ENCODE results near the gene LGR5. TPM values are rescaled to one million over a fixed set of nuclear protein-coding genes. Genes with fewer than 3 reads are reported as not detected.

Gene LGR5
- total and polyA plus RNA-seq, 2 donors (not counting 1 experiment from before 2014, with no cell fraction given): not detected

DNA sequence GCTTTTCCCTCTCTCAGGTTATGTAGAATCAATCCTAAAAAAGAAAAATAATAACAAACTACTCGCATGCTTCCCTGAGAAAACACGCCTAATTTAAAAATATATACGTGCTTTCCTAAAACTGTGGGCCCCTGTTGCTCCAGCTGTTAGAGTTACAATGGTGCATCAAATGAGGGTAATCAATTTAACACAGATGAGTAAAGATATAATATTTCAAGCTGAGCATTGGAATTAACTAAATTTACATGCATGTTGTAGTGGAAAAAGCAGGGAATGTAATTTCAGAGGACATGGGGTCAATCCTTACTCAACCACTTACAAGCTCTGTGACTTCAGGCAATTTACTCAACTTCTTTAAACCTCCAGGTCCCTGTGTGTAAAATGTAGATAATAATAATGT is 22.4 kb upstream of the LGR5 start:
- no peak for DNase-seq (ENCODE audit: low read depth in 2 of 2)
- no peak overlapping the region for H3K27ac ChIP-seq (ENCODE audit: insufficient read depth, low read length)

DNA sequence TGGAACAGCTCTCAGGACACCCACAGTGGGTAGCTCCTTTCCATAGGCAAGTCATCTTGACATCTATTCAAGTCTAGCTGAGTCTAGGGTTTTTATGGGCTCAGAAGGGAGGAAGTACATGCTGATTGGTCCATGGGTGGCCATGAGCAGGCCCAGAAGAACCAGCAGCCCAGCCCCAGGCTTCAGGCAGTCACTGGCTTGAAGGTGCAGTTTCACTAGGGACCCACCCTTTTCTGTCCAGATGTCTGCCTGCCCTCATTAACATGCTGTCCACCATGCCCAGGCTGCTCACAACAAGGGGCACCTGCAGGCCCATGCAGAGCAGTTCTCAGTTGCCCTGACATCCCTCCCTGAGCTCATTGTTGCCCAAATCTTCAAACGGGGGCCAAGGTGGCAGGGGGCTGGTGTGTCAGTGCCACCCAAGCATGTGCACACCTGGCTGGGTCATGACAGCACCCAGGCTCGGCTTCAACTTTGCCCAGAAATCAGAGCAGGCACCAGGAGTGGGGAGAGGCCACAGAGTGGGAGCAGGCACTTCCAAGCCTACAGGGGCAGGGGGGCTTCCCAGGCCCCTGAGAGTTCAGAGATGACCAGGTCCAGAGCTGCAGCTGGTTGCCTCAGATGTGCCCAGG is 18.7 kb upstream of the LGR5 start:
- no peak for DNase-seq (ENCODE audit: low read depth in 2 of 2)
- Histone ChIP-seq H3K9ac (ENCODE audit: insufficient read depth, low read length) (no peak overlapping the region), H3K27ac (ENCODE audit: insufficient read depth, low read length) (no peak overlapping the region), H3K36me3 (ENCODE audit: control insufficient read depth, insufficient read depth, low read length) (no peaks in the 10 kb centered on the region), H3K4me1 (ENCODE audit: control insufficient read depth, extremely low read depth, insufficient read depth, low read length) (no peaks in the 10 kb centered on the region), H3K27me3 (ENCODE audit: control insufficient read depth, insufficient read depth, low read length) (no peaks in the 10 kb centered on the region), H3K79me2 (ENCODE audit: control insufficient read depth, insufficient read depth, low read length) (no peaks in the 10 kb centered on the region), H2AFZ (ENCODE audit: low read length) (no peak overlapping the region), H3K4me2 (ENCODE audit: extremely low read depth, insufficient read depth, low read length) (no peak overlapping the region), H3K4me3 (replicated peaks in 1 of 4; ENCODE audit: control extremely low read depth in 1 of 4, insufficient read depth in 1 of 4, low read depth in 3 of 4, low read length in 4 of 4) (no peak overlapping the region), H4K20me1 (ENCODE audit: control insufficient read depth, extremely low read depth, insufficient read depth, low read length) (no peaks in the 10 kb centered on the region), H3K9me3 (ENCODE audit: control insufficient read depth, insufficient read depth, low read depth, low read length) (no peaks in the 10 kb centered on the region)
- TF ChIP-seq, protein P1, sequence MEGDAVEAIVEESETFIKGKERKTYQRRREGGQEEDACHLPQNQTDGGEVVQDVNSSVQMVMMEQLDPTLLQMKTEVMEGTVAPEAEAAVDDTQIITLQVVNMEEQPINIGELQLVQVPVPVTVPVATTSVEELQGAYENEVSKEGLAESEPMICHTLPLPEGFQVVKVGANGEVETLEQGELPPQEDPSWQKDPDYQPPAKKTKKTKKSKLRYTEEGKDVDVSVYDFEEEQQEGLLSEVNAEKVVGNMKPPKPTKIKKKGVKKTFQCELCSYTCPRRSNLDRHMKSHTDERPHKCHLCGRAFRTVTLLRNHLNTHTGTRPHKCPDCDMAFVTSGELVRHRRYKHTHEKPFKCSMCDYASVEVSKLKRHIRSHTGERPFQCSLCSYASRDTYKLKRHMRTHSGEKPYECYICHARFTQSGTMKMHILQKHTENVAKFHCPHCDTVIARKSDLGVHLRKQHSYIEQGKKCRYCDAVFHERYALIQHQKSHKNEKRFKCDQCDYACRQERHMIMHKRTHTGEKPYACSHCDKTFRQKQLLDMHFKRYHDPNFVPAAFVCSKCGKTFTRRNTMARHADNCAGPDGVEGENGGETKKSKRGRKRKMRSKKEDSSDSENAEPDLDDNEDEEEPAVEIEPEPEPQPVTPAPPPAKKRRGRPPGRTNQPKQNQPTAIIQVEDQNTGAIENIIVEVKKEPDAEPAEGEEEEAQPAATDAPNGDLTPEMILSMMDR (conservative IDR thresholded peaks at IDR 0.05 in 1 of 2, IDR thresholded peaks at IDR 0.05 in 1 of 2; ENCODE audit: low read depth in 1 of 2, low read length in 2 of 2): no peak
- no peak for TF ChIP-seq EZH2 (IDR thresholded peaks at IDR 0.05; ENCODE audit: low read length, missing control alignments)

More for the DNA sequence above, 22.4 kb upstream of the LGR5 start:
- H3K9ac ChIP-seq (ENCODE audit: insufficient read depth, low read length): no peak overlapping the region
- H2AFZ ChIP-seq (ENCODE audit: low read length): no peak overlapping the region
- TF ChIP-seq, protein P1 (conservative IDR thresholded peaks at IDR 0.05 in 1 of 2, IDR thresholded peaks at IDR 0.05 in 1 of 2; ENCODE audit: low read depth in 1 of 2, low read length in 2 of 2): no peak
- no peak for TF ChIP-seq EZH2 (IDR thresholded peaks at IDR 0.05; ENCODE audit: low read length, missing control alignments)
- no peaks in the 10 kb centered on the region for H3K27me3 ChIP-seq (ENCODE audit: control insufficient read depth, insufficient read depth, low read length)
- no peak overlapping the region for H3K4me2 ChIP-seq (ENCODE audit: extremely low read depth, insufficient read depth, low read length)
- H3K9me3 ChIP-seq (ENCODE audit: control insufficient read depth, insufficient read depth, low read depth, low read length): no peaks in the 10 kb centered on the region
- H4K20me1 ChIP-seq (ENCODE audit: control insufficient read depth, extremely low read depth, insufficient read depth, low read length): no peaks in the 10 kb centered on the region
- H3K4me3 ChIP-seq (replicated peaks in 1 of 4; ENCODE audit: control extremely low read depth in 1 of 4, insufficient read depth in 1 of 4, low read depth in 3 of 4, low read length in 4 of 4): no peak overlapping the region
- H3K4me1 ChIP-seq (ENCODE audit: control insufficient read depth, extremely low read depth, insufficient read depth, low read length): no peaks in the 10 kb centered on the region
- no peaks in the 10 kb centered on the region for H3K36me3 ChIP-seq (ENCODE audit: control insufficient read depth, insufficient read depth, low read length)
- H3K79me2 ChIP-seq (ENCODE audit: control insufficient read depth, insufficient read depth, low read length): no peaks in the 10 kb centered on the region

DNA sequence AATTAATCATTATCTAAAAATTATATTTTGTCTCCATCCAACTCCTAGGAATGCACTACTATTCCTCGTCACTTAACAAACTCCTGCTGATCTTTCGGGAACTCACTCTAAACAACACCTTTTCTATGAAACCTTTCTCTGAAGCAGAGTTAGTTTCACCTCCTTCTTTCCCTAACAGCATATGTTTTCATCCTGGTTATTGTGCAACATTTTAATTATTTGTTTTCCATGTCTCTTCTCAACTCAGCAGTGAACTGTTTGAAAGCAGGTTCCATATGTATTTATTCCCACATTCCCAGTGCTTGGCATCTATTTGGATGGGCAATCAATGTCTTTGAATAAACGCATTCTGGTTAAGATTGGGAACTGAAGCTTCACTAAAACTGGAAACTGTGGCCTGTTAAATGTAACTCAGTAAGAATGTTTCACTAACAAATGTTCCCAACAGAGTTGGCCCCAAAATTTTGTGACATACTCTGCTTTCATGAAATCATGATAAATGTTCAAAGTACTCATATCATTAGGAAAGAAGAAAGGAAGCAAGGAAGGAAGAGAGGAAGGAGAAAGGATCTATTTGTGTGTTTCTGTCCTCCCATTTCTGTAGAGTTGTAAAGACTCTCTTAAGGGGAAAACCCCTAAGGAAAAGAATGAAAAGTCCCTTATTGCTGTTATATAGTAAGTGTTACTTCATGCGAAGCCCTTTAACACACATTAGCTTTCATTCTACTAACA is 13.9 kb upstream of the LGR5 start:
- no peak overlapping the region for H3K9ac ChIP-seq (ENCODE audit: insufficient read depth, low read length)
- H3K27ac ChIP-seq (ENCODE audit: insufficient read depth, low read length): no peak overlapping the region
- H3K9me3 ChIP-seq (ENCODE audit: control insufficient read depth, insufficient read depth, low read depth, low read length): no peaks in the 10 kb centered on the region
- no peaks in the 10 kb centered on the region for H3K4me1 ChIP-seq (ENCODE audit: control insufficient read depth, extremely low read depth, insufficient read depth, low read length)
- H3K4me3 ChIP-seq (replicated peaks in 1 of 4; ENCODE audit: control extremely low read depth in 1 of 4, insufficient read depth in 1 of 4, low read depth in 3 of 4, low read length in 4 of 4): no peak overlapping the region
- DNase-seq (ENCODE audit: low read depth in 2 of 2): no peak
- no peak overlapping the region for H2AFZ ChIP-seq (ENCODE audit: low read length)
- no peaks in the 10 kb centered on the region for H3K36me3 ChIP-seq (ENCODE audit: control insufficient read depth, insufficient read depth, low read length)
- no peaks in the 10 kb centered on the region for H3K79me2 ChIP-seq (ENCODE audit: control insufficient read depth, insufficient read depth, low read length)
- H3K27me3 ChIP-seq (ENCODE audit: control insufficient read depth, insufficient read depth, low read length): no peaks in the 10 kb centered on the region
- no peaks in the 10 kb centered on the region for H4K20me1 ChIP-seq (ENCODE audit: control insufficient read depth, extremely low read depth, insufficient read depth, low read length)
- TF ChIP-seq, protein P1 (conservative IDR thresholded peaks at IDR 0.05 in 1 of 2, IDR thresholded peaks at IDR 0.05 in 1 of 2; ENCODE audit: low read depth in 1 of 2, low read length in 2 of 2): no peak
- no peak for TF ChIP-seq EZH2 (IDR thresholded peaks at IDR 0.05; ENCODE audit: low read length, missing control alignments)
- H3K4me2 ChIP-seq (ENCODE audit: extremely low read depth, insufficient read depth, low read length): no peak overlapping the region
